Upper lobe of left lung (tissue), 4 donors: ENCODE measurements around the gene CDHR3.

Experiments
- POLR2A ChIP-seq, 4 donors: fragments of 450-650 bp; IDR thresholded peaks; one replicate each; pipeline ENCODE4 v1.5.1; 2016 to 2017; ENCODE audit warnings: antibody characterized with exemption in 4 of 4, mild to moderate bottlenecking in 2 of 4
- POLR2AphosphoS5 ChIP-seq, 2 donors: sonication (generic); formaldehyde crosslinking; IDR thresholded peaks; one replicate each; pipeline ENCODE4 v1.5.1; 2017; ENCODE audit warnings: antibody characterized with exemption in 2 of 2
- TF ChIP-seq, protein P1 (sequence below), 6 experiments: fragments of 450-650 bp in 4 of 6; fragments of 200-600 bp in 2 of 6; sonication (generic) in 2 of 6; IDR thresholded peaks; one replicate each; pipeline ENCODE4 v1.5.1; 2016 to 2019; ENCODE audit warnings: antibody characterized with exemption in 6 of 6

DNA sequence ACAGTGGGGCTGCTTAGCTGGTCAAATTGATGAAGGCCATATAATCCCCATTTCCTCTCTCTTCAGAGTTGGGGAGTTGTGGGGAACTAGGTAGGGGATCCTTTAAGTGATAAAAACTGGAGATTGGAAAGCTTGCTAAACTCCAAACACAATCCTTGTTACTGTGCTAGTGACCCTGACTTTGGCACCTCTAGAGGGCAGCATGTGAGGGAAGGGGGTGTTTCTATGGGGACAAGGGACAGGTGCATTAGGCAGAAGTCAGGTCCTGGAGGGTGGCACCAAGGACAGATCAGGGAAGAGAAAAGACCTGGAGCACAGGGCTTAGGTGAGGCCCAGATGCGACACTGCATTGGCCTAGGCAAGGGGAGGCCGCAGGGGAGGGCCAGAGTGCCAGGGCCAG lies 66.9 kb downstream of the CDHR3 start:
- no peak for TF ChIP-seq POLR2AphosphoS5 (IDR thresholded peaks at IDR 0.05)
- TF ChIP-seq, protein P1, sequence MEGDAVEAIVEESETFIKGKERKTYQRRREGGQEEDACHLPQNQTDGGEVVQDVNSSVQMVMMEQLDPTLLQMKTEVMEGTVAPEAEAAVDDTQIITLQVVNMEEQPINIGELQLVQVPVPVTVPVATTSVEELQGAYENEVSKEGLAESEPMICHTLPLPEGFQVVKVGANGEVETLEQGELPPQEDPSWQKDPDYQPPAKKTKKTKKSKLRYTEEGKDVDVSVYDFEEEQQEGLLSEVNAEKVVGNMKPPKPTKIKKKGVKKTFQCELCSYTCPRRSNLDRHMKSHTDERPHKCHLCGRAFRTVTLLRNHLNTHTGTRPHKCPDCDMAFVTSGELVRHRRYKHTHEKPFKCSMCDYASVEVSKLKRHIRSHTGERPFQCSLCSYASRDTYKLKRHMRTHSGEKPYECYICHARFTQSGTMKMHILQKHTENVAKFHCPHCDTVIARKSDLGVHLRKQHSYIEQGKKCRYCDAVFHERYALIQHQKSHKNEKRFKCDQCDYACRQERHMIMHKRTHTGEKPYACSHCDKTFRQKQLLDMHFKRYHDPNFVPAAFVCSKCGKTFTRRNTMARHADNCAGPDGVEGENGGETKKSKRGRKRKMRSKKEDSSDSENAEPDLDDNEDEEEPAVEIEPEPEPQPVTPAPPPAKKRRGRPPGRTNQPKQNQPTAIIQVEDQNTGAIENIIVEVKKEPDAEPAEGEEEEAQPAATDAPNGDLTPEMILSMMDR (IDR thresholded peaks at IDR 0.05): no peak
- no peak for TF ChIP-seq POLR2A (IDR thresholded peaks at IDR 0.05)
